ENCODE results near the gene PLEKHM1. TPM values are rescaled to one million over a fixed set of nuclear protein-coding genes. Genes with fewer than 3 reads are reported as not detected.

PLEKHM1 gene
- total and polyA plus RNA-seq, 4 experiments from 2014 or later = 6.8 to 92.5 (median 50.9) TPM

DNA sequence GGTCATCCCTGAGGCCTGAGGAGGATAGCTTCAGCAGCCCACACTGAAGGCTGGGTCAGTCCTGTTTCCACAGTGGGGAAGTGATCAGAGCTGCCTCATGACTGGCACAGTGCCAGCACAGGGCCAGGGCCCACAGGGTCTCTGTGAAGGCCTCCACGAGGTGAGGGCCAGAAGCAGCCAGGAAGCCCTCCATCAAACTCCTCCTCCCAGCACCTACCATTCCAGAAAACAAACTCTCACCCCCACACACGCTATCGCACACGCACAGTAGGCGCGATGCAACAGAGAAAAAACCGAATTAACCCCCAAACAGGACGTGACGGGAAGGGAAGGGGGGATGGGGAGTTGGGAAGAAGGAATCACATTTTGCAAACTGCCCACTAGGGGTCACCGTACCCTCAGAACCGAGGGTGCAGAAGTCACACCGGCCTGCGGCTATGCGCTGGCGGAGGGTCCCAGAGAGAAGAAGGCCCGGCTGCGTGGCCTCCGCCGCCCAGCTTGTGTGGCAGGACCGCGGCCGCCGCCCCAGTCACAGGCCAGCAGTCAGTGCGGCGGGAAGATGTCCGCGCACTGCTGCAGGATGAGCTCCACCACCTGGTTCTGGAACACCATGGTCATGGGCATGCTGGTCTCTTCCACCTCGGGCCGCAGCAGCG is 95.5 kb downstream of the PLEKHM1 start:
- ChIA-PET CTCF (ENCODE audit: partially characterized antibody) (interaction anchor here (0.5 to 4.6 kb wide), 12 partner anchors 9 to 177 kb away, joined by 3 to 24 read pairs (median 4); no protein-coding TSS in a partner anchor), POLR2A (ENCODE audit: partially characterized antibody) (interaction anchor here (1.6 to 6.4 kb wide), 3 partner anchors 14 to 234 kb away, joined by 3 to 29 read pairs (median 4); partner anchors contain the start of gene HEXIM2)
- H3K4me1 ChIP-seq (ENCODE audit: insufficient read depth, low read length) = no peaks in the 10 kb centered on the region
- no peaks in the 10 kb centered on the region for H3K9me3 ChIP-seq (ENCODE audit: control insufficient read depth in 1 of 2, low read length in 2 of 2)
- no peaks in the 10 kb centered on the region for H3K27me3 ChIP-seq (ENCODE audit: insufficient read depth, low read length)
- no peak overlapping the region for H3K4me3 Mint-ChIP-seq
- H3K4me3 ChIP-seq (ENCODE audit: low read length in 2 of 2) = no peak overlapping the region
- peaks cover 23 to 51% of the 10 kb centered on the region in 2 donors for H3K36me3 Mint-ChIP-seq
- peaks cover 0 to 5% (median 1%) of the 10 kb centered on the region in 4 donors for H3K4me1 Mint-ChIP-seq
- H3K36me3 ChIP-seq (ENCODE audit: insufficient read depth, low read length) = peaks cover 42% of the 10 kb centered on the region
- H3K27ac Mint-ChIP-seq = peak overlapping the region in 2 of 7 donors; percentile 16 to 37
- intact Hi-C loops (cut with micrococcal nuclease) = loop anchor here (1.0 kb wide), 1 partner anchor 33 kb away; no protein-coding TSS in a partner anchor
- no peak overlapping the region for H3K27ac ChIP-seq (ENCODE audit: low read depth, low read length)
- peak in 4 of 5 donors; percentile 21 to 36 (median 28) for DNase-seq
- no peaks in the 10 kb centered on the region for H3K27me3 Mint-ChIP-seq
- no peaks in the 10 kb centered on the region for H3K9me3 Mint-ChIP-seq

DNA sequence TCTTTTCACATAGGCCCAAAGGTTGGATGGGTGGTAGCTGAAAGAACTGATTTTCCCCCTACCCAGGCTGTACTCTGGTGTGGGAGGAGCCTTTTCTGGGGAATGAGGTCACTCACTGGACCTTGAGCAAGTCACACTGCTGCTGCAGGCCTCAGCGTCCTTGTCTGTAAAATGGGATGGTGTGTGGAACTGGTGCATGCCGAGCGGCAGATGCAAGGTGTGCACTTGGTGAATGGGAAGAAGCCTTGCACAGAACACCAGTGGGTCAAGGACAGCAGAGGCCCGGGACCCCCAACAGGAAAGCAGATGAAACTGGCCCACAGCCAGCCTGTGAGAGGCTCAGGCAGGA is 96.0 kb downstream of the PLEKHM1 start:
- H3K36me3 ChIP-seq (ENCODE audit: insufficient read depth, low read length) = peaks cover 37% of the 10 kb centered on the region
- H3K4me3 ChIP-seq (ENCODE audit: low read length in 2 of 2) = no peak overlapping the region
- no peaks in the 10 kb centered on the region for H3K9me3 ChIP-seq (ENCODE audit: control insufficient read depth in 1 of 2, low read length in 2 of 2)
- POLR2A ChIA-PET (ENCODE audit: partially characterized antibody) = interaction anchor here (1.6 to 6.4 kb wide), 4 partner anchors 14 to 233 kb away, joined by 3 to 29 read pairs (median 8); partner anchors contain the start of gene HEXIM2
- intact Hi-C loops (cut with micrococcal nuclease) = no loop called here
- Mint-ChIP-seq H3K4me1 (peaks cover 0 to 5% (median 1%) of the 10 kb centered on the region in 4 donors), H3K27ac (no peak overlapping the region), H3K4me3 (no peak overlapping the region), H3K27me3 (no peaks in the 10 kb centered on the region), H3K36me3 (peaks cover 22 to 46% of the 10 kb centered on the region in 2 donors), H3K9me3 (no peaks in the 10 kb centered on the region)
- CTCF ChIA-PET (ENCODE audit: partially characterized antibody) = interaction anchor here (0.8 to 4.6 kb wide), 10 partner anchors 9 to 175 kb away, joined by 3 to 24 read pairs (median 4); no protein-coding TSS in a partner anchor
- DNase-seq = no peak
- H3K4me1 ChIP-seq (ENCODE audit: insufficient read depth, low read length) = no peaks in the 10 kb centered on the region
- H3K27me3 ChIP-seq (ENCODE audit: insufficient read depth, low read length) = no peaks in the 10 kb centered on the region
- no peak overlapping the region for H3K27ac ChIP-seq (ENCODE audit: low read depth, low read length)

DNA sequence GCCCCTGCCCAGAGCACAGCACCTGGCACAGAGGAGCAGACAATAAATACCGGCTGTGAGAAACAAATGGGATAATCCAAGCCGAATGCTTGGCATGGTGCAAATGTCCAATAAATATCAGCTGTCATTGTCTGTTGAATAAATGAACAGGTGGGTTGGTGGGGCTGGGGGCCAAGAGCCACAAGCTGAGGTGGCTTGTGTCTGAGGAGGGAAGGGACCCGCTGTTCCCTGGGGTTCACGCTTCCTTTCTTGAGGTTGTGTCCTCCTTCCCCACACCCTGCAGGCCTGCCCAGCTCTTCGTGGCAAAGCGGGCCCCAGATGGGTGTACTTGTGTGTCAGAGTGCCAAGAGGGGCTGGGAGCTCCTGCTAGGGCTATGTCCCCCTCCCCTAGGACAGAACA is 96.4 kb downstream of the PLEKHM1 start:
- Histone ChIP-seq H3K9me3 (ENCODE audit: control insufficient read depth in 1 of 2, low read length in 2 of 2) (no peaks in the 10 kb centered on the region), H3K27me3 (ENCODE audit: insufficient read depth, low read length) (no peaks in the 10 kb centered on the region), H3K4me3 (ENCODE audit: low read length in 2 of 2) (no peak overlapping the region), H3K4me1 (ENCODE audit: insufficient read depth, low read length) (no peaks in the 10 kb centered on the region), H3K27ac (ENCODE audit: low read depth, low read length) (no peak overlapping the region), H3K36me3 (ENCODE audit: insufficient read depth, low read length) (peaks cover 36% of the 10 kb centered on the region)
- Mint-ChIP-seq H3K4me1 (peaks cover 0 to 5% (median 1%) of the 10 kb centered on the region in 4 donors), H3K27me3 (no peaks in the 10 kb centered on the region), H3K9me3 (no peaks in the 10 kb centered on the region), H3K4me3 (no peak overlapping the region), H3K36me3 (peaks cover 17 to 41% of the 10 kb centered on the region in 2 donors), H3K27ac (no peak overlapping the region)
- DNase-seq = no peak
- intact Hi-C loops (cut with micrococcal nuclease) = no loop called here
- CTCF ChIA-PET (ENCODE audit: partially characterized antibody) = interaction anchor here (0.8 to 4.6 kb wide), 12 partner anchors 9 to 174 kb away, joined by 3 to 24 read pairs (median 4); partner anchors contain the start of gene MAP3K14
- POLR2A ChIA-PET (ENCODE audit: partially characterized antibody) = interaction anchor here (0.9 to 6.4 kb wide), 6 partner anchors 15 to 233 kb away, joined by 3 to 29 read pairs (median 4); partner anchors contain the start of genes HEXIM2 and MAP3K14

DNA sequence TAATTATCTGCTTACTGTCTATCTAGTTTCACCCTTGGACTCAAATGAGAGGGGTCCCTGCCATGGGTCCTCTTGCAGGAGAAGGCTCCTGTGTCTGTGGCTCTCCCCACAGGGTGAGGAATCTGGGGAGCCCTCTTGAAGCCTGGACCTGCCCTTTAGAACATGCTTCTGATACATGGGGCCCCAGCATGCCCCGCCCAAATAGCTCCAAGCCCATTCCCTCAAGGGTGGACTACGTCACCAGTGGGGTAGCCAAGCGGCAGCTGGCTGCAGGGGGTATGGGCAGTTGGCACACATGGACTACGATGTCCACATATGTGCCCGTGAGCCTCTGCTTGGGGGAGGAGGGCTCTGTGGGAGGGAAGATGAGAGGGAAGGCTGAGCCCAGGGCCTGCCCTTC is 97.1 kb downstream of the PLEKHM1 start:
- H3K36me3 Mint-ChIP-seq = peaks cover 14 to 35% of the 10 kb centered on the region in 2 donors
- no peak overlapping the region for H3K4me3 Mint-ChIP-seq
- Histone ChIP-seq H3K4me3 (ENCODE audit: low read length in 2 of 2) (no peak overlapping the region), H3K27me3 (ENCODE audit: insufficient read depth, low read length) (no peaks in the 10 kb centered on the region), H3K4me1 (ENCODE audit: insufficient read depth, low read length) (no peaks in the 10 kb centered on the region), H3K27ac (ENCODE audit: low read depth, low read length) (no peak overlapping the region), H3K9me3 (ENCODE audit: control insufficient read depth in 1 of 2, low read length in 2 of 2) (no peaks in the 10 kb centered on the region), H3K36me3 (ENCODE audit: insufficient read depth, low read length) (peaks cover 30% of the 10 kb centered on the region)
- intact Hi-C loops (cut with micrococcal nuclease) = no loop called here
- ChIA-PET CTCF (ENCODE audit: partially characterized antibody) (interaction anchor here (0.9 to 4.6 kb wide), 10 partner anchors 8 to 175 kb away, joined by 3 to 24 read pairs (median 4); partner anchors contain the start of gene MAP3K14), POLR2A (ENCODE audit: partially characterized antibody) (interaction anchor here (0.6 to 6.4 kb wide), 8 partner anchors 8 to 1140 kb away, joined by 3 to 29 read pairs (median 4); partner anchors contain the start of genes FMNL1 and MAP3K14)
- peaks cover 0 to 5% (median 2%) of the 10 kb centered on the region in 4 donors for H3K4me1 Mint-ChIP-seq
- H3K27me3 Mint-ChIP-seq = peaks cover 0 to 3% of the 10 kb centered on the region in 2 donors
- no peak for DNase-seq
- H3K27ac Mint-ChIP-seq = peak overlapping the region in 2 of 7 donors; percentile 5 to 19
- no peaks in the 10 kb centered on the region for H3K9me3 Mint-ChIP-seq

DNA sequence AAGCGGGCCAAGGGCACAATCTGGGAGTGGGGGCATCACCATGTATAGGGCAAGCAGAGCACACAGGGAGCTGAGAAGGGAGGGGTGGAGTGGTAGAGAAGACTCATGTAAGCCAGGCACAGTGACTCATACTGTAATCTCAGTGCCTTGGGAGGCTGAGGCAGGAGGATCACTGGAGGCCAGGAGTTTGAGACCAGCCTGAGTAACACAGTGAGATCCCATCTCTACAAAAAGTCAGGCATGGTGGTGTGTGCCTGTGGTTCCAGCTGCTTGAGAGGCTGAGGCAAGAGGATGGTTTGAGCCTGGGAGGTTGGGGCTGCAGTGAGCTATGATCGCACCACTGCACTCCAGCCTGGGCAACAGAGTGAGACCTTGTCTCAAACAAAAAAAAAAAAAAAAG is 98.6 kb downstream of the PLEKHM1 start:
- Mint-ChIP-seq H3K4me1 (peaks cover 0 to 5% (median under 1%) of the 10 kb centered on the region in 4 donors), H3K9me3 (no peaks in the 10 kb centered on the region), H3K4me3 (no peak overlapping the region), H3K27me3 (peaks cover 5 to 9% of the 10 kb centered on the region in 2 donors), H3K36me3 (peaks cover 2 to 22% of the 10 kb centered on the region in 2 donors), H3K27ac (peak overlapping the region in 3 of 7 donors; percentile 42 to 85 (median 51))
- Histone ChIP-seq H3K4me3 (ENCODE audit: low read length in 2 of 2) (no peak overlapping the region), H3K36me3 (ENCODE audit: insufficient read depth, low read length) (peaks cover 17% of the 10 kb centered on the region), H3K9me3 (ENCODE audit: control insufficient read depth in 1 of 2, low read length in 2 of 2) (no peaks in the 10 kb centered on the region), H3K27me3 (ENCODE audit: insufficient read depth, low read length) (no peaks in the 10 kb centered on the region), H3K4me1 (ENCODE audit: insufficient read depth, low read length) (no peaks in the 10 kb centered on the region), H3K27ac (ENCODE audit: low read depth, low read length) (no peak overlapping the region)
- intact Hi-C loops (cut with micrococcal nuclease) = no loop called here
- DNase-seq = no peak
- ChIA-PET POLR2A (ENCODE audit: partially characterized antibody) (interaction anchor here (3.7 to 6.4 kb wide), 2 partner anchors 17 to 115 kb away, joined by 12 to 29 read pairs; no protein-coding TSS in a partner anchor), CTCF (ENCODE audit: partially characterized antibody) (interaction anchor here (1.0 to 4.6 kb wide), 6 partner anchors 10 to 174 kb away, joined by 3 to 24 read pairs (median 3); no protein-coding TSS in a partner anchor)

DNA sequence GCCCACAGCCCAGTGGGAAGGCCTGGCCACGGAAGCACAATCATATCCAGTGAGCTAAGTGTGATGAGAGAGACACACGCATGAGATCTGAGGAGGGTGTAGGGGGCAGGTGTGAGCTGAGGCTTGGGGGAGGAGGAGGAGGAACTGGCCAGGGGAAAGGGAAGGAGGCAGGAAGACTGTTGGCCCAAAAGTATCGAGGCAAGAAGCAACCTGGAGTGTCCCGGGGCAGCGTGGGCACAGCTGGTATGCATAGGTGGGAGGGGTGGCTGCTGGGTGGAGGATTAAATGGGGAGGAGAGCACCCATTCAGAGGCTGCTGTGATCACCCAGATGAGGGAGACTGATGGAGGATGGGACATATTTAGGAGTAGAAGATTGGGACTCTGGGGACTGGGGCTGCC is 99.2 kb downstream of the PLEKHM1 start:
- Mint-ChIP-seq H3K9me3 (no peaks in the 10 kb centered on the region), H3K4me1 (peaks cover 0 to 5% (median under 1%) of the 10 kb centered on the region in 4 donors), H3K4me3 (no peak overlapping the region), H3K36me3 (peaks cover 0 to 19% of the 10 kb centered on the region in 2 donors), H3K27me3 (peaks cover 5 to 9% of the 10 kb centered on the region in 2 donors), H3K27ac (no peak overlapping the region)
- H3K27ac ChIP-seq (ENCODE audit: low read depth, low read length) = no peak overlapping the region
- no peaks in the 10 kb centered on the region for H3K9me3 ChIP-seq (ENCODE audit: control insufficient read depth in 1 of 2, low read length in 2 of 2)
- H3K27me3 ChIP-seq (ENCODE audit: insufficient read depth, low read length) = no peaks in the 10 kb centered on the region
- H3K4me3 ChIP-seq (ENCODE audit: low read length in 2 of 2) = no peak overlapping the region
- POLR2A ChIA-PET (ENCODE audit: partially characterized antibody) = interaction anchor here (3.7 to 6.4 kb wide), 2 partner anchors 18 to 114 kb away, joined by 12 to 29 read pairs; no protein-coding TSS in a partner anchor
- CTCF ChIA-PET (ENCODE audit: partially characterized antibody) = interaction anchor here (0.5 to 4.6 kb wide), 5 partner anchors 10 to 173 kb away, joined by 3 to 24 read pairs (median 4); no protein-coding TSS in a partner anchor
- intact Hi-C loops (cut with micrococcal nuclease) = no loop called here
- peaks cover 16% of the 10 kb centered on the region for H3K36me3 ChIP-seq (ENCODE audit: insufficient read depth, low read length)
- DNase-seq = no peak
- no peaks in the 10 kb centered on the region for H3K4me1 ChIP-seq (ENCODE audit: insufficient read depth, low read length)
